Transverse colon (tissue), 4 donors: Measurements from ENCODE around the gene DGKD.

Experiments
- CTCF ChIP-seq, 5 experiments: fragments of 200-600 bp in 3 of 5; fragments of 450-650 bp in 2 of 5; sonication (generic) in 3 of 5; IDR thresholded peaks; 1 replicate in 2 of 5; 2 replicates in 3 of 5; pipeline ENCODE4 v1.5.1; 2016 to 2017; ENCODE audit warnings: antibody characterized with exemption in 5 of 5, inconsistent platforms in 3 of 5, mild to moderate bottlenecking in 2 of 5, moderate library complexity in 1 of 5
- EP300 ChIP-seq: sonication (generic); formaldehyde crosslinking; IDR thresholded peaks from one replicate; pipeline ENCODE4 v1.6.1; 2017; ENCODE audit warnings: antibody characterized with exemption, low read depth
- POLR2A ChIP-seq: fragments of 450-650 bp; IDR thresholded peaks from one replicate; pipeline ENCODE4 v1.6.1; 2016; ENCODE audit warnings: antibody characterized with exemption, mild to moderate bottlenecking, moderate library complexity
- POLR2AphosphoS5 ChIP-seq, 3 donors: sonication (generic); formaldehyde crosslinking; IDR thresholded peaks; one replicate each; pipeline ENCODE4 v1.6.1; 2016; ENCODE audit warnings: antibody characterized with exemption in 3 of 3

GRCh38 chr2:233336541-233336940 lies 17.8 kb upstream of the DGKD start:
- no peak for TF ChIP-seq CTCF (IDR thresholded peaks at IDR 0.05)
- no peak for TF ChIP-seq POLR2A
- TF ChIP-seq EP300: no peak
- peak in 2 of 3 donors; percentile 15 to 54 for TF ChIP-seq POLR2AphosphoS5 (IDR thresholded peaks at IDR 0.05)
